Prostate gland (tissue), 2 donors: Measurements from ENCODE around the gene ARL6IP5. TPM values are rescaled to one million over a fixed set of nuclear protein-coding genes. Genes with fewer than 3 reads are reported as not detected.

ENCODE experiments used
- DNase-seq: peaks from one replicate; pipeline ENCODE4 v3.0.0-alpha.2; 2019; ENCODE audit warnings: low spot score
- H3K27ac ChIP-seq, 2 donors: fragments of 200-600 bp; sonication (generic); 2 replicates each; pipeline ENCODE4 v1.5.1; 2017 to 2019
- H3K27me3 ChIP-seq: fragments of 200-600 bp; sonication (generic); replicated peaks from 2 replicates; pipeline ENCODE4 v1.5.1; 2019; ENCODE audit not compliant: insufficient read depth
- H3K36me3 ChIP-seq, 2 donors: fragments of 200-600 bp; sonication (generic); 1 replicate in 1 of 2; 2 replicates in 1 of 2; pipeline versions ENCODE4 v1.5.1 to v1.8.1; 2017 to 2019
- H3K4me1 ChIP-seq: fragments of 200-600 bp; sonication (generic); replicated peaks from 2 replicates; pipeline ENCODE4 v1.5.1; 2019
- H3K4me3 ChIP-seq, 2 donors: fragments of 200-600 bp; sonication (generic); 2 replicates each; pipeline ENCODE4 v1.5.1; 2017 to 2019
- H3K9me3 ChIP-seq: fragments of 200-600 bp; sonication (generic); 2 replicates; pipeline ENCODE4 v1.5.1; 2017
- POLR2A ChIP-seq: fragments of 450-650 bp; IDR thresholded peaks from one replicate; pipeline ENCODE4 v1.6.1; 2016; ENCODE audit warnings: antibody characterized with exemption, mild to moderate bottlenecking
- POLR2AphosphoS5 ChIP-seq: sonication (generic); formaldehyde crosslinking; IDR thresholded peaks from one replicate; pipeline ENCODE4 v1.6.1; 2017; ENCODE audit warnings: antibody characterized with exemption
- WGBS: methylation state at CpG from one replicate; pipeline ENCODE4 v1.1.5; 2018; 5-methylcytosine and 5-hydroxymethylcytosine counted together
- intact Hi-C: fragments of 100-400 bp; cut with DNase I; formaldehyde crosslinking; loops from one replicate; pipeline ENCODE4 v1.14.2; 2022
- microRNA counts, 2 donors: library from miRNA; unstranded; fragments of <30 nt; microRNA quantifications; one replicate each; lab custom pipeline; 2016 to 2017
- microRNA-seq: library from miRNA; unstranded; fragments of <30 nt; microRNA quantifications from one replicate; pipeline ENCODE4, GENCODE V29; 2016
- small RNA-seq, 2 donors: library from RNA; depleted of rRNA; stranded (forward); fragments of <200 nt; gene quantifications; one replicate each; pipeline ENCODE3, GENCODE V24; 2016
- total RNA-seq, 2 donors: library from RNA; depleted of rRNA; stranded (reverse); fragments of >200 nt; gene quantifications; one replicate each; pipeline ENCODE4 v1.1.0, GENCODE V29; 2016
- TF ChIP-seq, protein P1 (sequence below), 4 experiments: fragments of 200-600 bp in 2 of 4; fragments of 450-650 bp in 2 of 4; sonication (generic) in 2 of 4; IDR thresholded peaks; 1 replicate in 3 of 4; 2 replicates in 1 of 4; pipeline ENCODE4 v1.5.1; 2016 to 2019; ENCODE audit warnings: antibody characterized with exemption in 4 of 4, mild to moderate bottlenecking in 2 of 4, moderate library complexity in 2 of 4

The ARL6IP5 gene
- total RNA-seq, 2 donors from 2014 or later: 102 to 169 TPM

DNA sequence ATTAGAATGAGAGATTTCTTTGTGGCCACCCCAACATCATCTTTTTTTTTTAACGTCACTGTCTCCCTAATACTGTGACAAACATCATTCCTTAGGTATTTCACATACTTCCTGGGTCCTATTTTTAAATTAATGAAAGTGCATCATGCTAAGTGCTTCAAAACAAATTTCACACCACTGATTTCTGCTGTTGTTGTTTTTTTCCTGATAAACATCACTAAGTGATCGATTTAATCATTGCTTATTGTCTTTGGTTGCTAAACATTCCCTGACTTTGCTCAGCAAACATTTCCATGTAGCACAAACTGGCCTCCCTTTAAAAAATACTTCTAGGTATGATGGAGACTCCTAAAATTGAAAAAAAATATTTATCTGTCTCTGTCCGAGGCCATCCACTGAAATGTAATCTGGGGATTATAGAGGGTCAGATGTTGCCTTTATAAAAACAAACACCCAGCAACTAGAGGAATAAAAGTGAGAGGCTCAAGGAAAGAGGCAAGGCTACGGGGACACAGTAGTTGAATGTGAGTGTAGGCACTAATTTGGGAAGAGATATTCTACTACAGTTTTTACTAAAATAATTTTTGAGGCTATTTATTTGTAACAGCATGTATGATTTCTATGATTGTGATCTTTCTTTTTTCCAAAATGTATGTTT lies 58.2 kb downstream of the ARL6IP5 start:
- WGBS: 65% methylated on average over 4 of the region's 4 CpGs

DNA sequence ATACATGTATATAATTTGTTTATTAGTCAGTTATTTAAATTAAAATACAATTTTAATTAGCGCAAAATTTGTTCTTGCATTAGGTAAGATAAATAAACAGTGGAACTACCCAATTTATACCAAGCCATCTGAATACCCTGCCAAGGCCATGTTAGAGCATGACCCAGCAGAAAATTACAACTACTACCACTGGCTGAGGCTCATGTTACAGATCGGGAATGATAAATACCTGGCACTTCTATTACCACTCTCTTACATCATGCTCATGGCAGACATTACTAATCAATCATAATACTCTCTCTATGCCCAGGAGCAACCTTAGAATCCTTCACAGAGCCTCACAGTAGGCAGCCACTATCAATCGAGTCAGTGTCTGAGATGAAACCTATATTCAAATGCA lies 58.9 kb downstream of the ARL6IP5 start:
- intact Hi-C loops: no loop called here
- no peaks in the 10 kb centered on the region for H3K4me1 ChIP-seq
- no peak overlapping the region for H3K27ac ChIP-seq
- H3K36me3 ChIP-seq: no peaks in the 10 kb centered on the region
- H3K9me3 ChIP-seq: no peaks in the 10 kb centered on the region
- 74% methylated on average over 3 of the region's 3 CpGs for WGBS
- H3K27me3 ChIP-seq: no peaks in the 10 kb centered on the region
- TF ChIP-seq, protein P1, sequence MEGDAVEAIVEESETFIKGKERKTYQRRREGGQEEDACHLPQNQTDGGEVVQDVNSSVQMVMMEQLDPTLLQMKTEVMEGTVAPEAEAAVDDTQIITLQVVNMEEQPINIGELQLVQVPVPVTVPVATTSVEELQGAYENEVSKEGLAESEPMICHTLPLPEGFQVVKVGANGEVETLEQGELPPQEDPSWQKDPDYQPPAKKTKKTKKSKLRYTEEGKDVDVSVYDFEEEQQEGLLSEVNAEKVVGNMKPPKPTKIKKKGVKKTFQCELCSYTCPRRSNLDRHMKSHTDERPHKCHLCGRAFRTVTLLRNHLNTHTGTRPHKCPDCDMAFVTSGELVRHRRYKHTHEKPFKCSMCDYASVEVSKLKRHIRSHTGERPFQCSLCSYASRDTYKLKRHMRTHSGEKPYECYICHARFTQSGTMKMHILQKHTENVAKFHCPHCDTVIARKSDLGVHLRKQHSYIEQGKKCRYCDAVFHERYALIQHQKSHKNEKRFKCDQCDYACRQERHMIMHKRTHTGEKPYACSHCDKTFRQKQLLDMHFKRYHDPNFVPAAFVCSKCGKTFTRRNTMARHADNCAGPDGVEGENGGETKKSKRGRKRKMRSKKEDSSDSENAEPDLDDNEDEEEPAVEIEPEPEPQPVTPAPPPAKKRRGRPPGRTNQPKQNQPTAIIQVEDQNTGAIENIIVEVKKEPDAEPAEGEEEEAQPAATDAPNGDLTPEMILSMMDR (IDR thresholded peaks at IDR 0.05): no peak
- TF ChIP-seq POLR2AphosphoS5 (no peak), POLR2A (no peak)
- no peak for DNase-seq
- H3K4me3 ChIP-seq: no peak overlapping the region

More for the DNA sequence above, 58.2 kb downstream of the ARL6IP5 start:
- no peaks in the 10 kb centered on the region for H3K27me3 ChIP-seq
- no peak overlapping the region for H3K4me3 ChIP-seq
- no peaks in the 10 kb centered on the region for H3K36me3 ChIP-seq
- intact Hi-C loops: no loop called here
- no peak for DNase-seq
- H3K4me1 ChIP-seq: no peaks in the 10 kb centered on the region
- H3K27ac ChIP-seq: no peak overlapping the region
- no peaks in the 10 kb centered on the region for H3K9me3 ChIP-seq
- TF ChIP-seq POLR2AphosphoS5: no peak
- TF ChIP-seq POLR2A: no peak

DNA sequence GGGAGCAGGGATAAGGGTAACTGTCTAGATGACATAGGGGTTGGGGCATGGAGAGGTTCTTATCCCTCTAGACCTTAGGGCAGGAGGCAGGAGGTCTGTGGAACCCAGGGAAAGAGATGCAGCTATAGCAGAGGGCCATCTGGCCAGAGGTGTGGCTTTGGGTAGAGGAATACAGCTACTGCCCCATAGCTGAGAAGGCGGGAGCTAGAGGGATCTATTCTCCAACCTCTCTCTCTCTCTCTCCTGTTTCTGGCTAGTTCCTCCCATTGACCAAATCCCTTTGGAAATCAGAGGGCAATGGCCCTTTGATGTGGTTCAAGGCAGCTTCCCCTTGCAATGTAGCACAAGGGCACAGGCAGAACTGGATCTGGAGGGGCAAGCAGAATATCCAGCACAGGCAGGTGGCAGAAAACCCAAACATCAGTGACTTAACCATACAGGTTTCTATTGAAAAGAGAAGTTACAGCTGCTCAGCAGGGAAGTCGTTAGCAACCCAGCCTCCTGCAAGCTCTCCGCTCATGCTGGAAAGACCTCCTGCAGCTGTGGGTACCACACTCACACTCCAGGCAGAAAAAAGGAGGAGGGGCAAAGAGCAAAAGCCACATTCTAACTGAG lies 60.0 kb downstream of the ARL6IP5 start:
- no peaks in the 10 kb centered on the region for H3K27me3 ChIP-seq
- no peak overlapping the region for H3K4me3 ChIP-seq
- H3K4me1 ChIP-seq: no peaks in the 10 kb centered on the region
- WGBS: 73% methylated on average over 3 of the region's 3 CpGs
- no peaks in the 10 kb centered on the region for H3K9me3 ChIP-seq
- TF ChIP-seq, protein P1 (IDR thresholded peaks at IDR 0.05): no peak
- TF ChIP-seq POLR2AphosphoS5 (no peak), POLR2A (no peak)
- no peak overlapping the region for H3K27ac ChIP-seq
- DNase-seq: no peak
- intact Hi-C loops: no loop called here
- no peaks in the 10 kb centered on the region for H3K36me3 ChIP-seq

DNA sequence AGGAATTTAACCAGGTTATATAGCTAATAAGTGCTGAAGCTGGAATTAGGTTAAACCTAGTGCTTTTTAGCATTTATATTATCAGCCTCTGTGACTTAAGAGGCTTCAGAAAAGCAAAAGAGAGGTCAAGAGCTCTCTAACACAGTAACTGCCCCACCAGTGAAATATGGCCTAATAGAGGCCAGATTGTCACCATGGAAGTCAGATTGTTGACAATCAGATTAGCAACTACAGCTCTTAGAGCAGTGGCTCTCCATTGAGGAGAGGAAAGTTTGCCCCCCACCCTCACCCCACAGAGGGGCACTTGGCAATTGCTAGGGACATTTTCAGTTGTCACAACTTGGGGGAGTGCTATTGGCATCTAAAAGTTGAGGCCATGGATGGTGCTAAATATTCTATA lies 61.0 kb downstream of the ARL6IP5 start:
- Histone ChIP-seq H3K4me1 (no peaks in the 10 kb centered on the region), H3K36me3 (no peaks in the 10 kb centered on the region), H3K4me3 (no peak overlapping the region), H3K27ac (no peak overlapping the region), H3K27me3 (no peaks in the 10 kb centered on the region), H3K9me3 (no peaks in the 10 kb centered on the region)
- intact Hi-C loops: no loop called here
- no peak for DNase-seq
- TF ChIP-seq POLR2A (no peak), POLR2AphosphoS5 (no peak)
- TF ChIP-seq, protein P1 (IDR thresholded peaks at IDR 0.05): no peak

DNA sequence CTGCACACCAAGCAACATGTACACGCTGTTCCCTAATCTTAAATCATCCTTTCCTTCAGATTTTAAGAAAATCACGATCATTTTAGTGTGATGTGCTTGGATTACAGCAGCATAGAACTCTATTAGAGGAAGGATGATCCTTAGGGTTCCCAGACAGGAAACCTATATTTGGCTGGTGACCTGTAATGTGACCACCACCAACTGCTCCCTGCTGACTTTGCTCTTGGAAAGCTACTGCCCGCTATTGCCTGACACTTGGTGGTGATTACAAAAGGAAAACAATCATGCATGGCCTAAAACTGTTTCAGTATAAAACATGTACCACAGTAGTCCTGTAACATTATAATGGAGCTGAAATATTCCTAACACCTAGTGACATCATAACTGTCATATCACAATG lies 64.8 kb downstream of the ARL6IP5 start:
- 88% methylated on average over 3 of the region's 3 CpGs for WGBS
- no peak overlapping the region for H3K27ac ChIP-seq
- TF ChIP-seq, protein P1 (IDR thresholded peaks at IDR 0.05): no peak
- DNase-seq: no peak
- H3K36me3 ChIP-seq: no peaks in the 10 kb centered on the region
- intact Hi-C loops: no loop called here
- H3K9me3 ChIP-seq: no peaks in the 10 kb centered on the region
- no peak overlapping the region for H3K4me3 ChIP-seq
- no peaks in the 10 kb centered on the region for H3K27me3 ChIP-seq
- no peaks in the 10 kb centered on the region for H3K4me1 ChIP-seq

MicroRNAs within 50 kb of the gene (microRNA counts, 767-probe panel; counts per million panel counts)
- 1,935 to 2,112 counts per million in 2 donors for microRNA hsa-miR-3136-5p (lab: Ali Mortazavi, UCI)

Small RNAs within 50 kb of the gene (microRNA-seq; reads per million reads assigned to microRNA genes)
- not detected for gene MIR3136

Small RNAs within 50 kb of the gene (small RNA-seq; reads per million reads assigned to genes)
- 0 to 0.10 reads per million in 2 donors for gene MIR3136

Other genes starting within 250 kb of the ARL6IP5 start
- 1 to 10 TPM in 1 of 2 donors, under 1 TPM in 1; 0.28 to 1.9 TPM for gene TAFA4, start 152.4 kb upstream of the ARL6IP5 start, total RNA-seq
- gene EOGT, start 71.3 kb upstream of the ARL6IP5 start, total RNA-seq: 10 to 100 TPM; 40.4 to 42.8 TPM
- 10 to 100 TPM; 24.9 to 29.1 TPM for gene TMF1, start 32.6 kb upstream of the ARL6IP5 start, total RNA-seq
- gene UBA3, start 4.6 kb upstream of the ARL6IP5 start, total RNA-seq: 10 to 100 TPM; 45.5 to 50.6 TPM
- under 1 TPM in 1 of 2 donors, not detected in 1; 0.50 TPM for gene LMOD3, start 37.7 kb downstream of the ARL6IP5 start, total RNA-seq